ENCODE measurements around the gene VTI1A.

DNA sequence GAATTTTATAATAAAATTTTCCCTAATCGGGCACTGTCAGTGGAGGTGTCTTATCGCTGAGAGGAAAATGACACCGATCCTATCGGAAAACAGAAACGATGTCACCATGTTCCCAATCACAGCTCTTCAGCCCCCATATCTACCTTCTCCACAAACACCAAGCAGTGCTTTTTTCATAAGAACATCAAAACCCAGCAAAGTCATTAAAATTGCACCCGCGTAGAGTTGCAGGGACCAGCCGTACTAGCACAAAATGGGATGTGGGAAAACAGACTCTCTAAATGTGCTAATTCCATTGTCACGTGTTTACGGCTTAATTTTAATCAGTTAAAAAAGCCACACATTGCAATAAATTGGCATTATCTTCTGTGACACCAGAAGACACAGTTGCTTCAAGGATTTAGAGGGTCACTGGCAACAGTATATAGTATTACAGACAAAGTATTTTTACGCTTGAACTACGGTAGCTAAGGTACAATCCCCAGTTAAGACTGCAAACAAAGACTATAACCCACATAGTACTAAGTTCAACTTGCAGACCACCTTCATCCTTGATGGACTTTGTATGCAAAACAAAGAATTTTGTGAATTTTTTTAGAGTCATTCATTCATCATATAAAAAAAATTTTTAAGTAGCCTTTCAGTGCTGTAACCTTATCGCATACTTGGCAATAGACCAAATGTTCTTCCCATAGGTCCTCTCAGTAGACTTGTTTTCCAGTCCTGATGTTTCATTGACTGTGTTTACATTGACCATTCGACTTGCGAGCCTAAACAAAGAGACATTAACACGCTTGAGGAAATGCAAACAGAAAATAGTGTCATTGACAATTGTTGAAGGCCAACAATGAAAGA is 116.0 kb downstream of the VTI1A start:
- TF ChIP-seq, protein P1, sequence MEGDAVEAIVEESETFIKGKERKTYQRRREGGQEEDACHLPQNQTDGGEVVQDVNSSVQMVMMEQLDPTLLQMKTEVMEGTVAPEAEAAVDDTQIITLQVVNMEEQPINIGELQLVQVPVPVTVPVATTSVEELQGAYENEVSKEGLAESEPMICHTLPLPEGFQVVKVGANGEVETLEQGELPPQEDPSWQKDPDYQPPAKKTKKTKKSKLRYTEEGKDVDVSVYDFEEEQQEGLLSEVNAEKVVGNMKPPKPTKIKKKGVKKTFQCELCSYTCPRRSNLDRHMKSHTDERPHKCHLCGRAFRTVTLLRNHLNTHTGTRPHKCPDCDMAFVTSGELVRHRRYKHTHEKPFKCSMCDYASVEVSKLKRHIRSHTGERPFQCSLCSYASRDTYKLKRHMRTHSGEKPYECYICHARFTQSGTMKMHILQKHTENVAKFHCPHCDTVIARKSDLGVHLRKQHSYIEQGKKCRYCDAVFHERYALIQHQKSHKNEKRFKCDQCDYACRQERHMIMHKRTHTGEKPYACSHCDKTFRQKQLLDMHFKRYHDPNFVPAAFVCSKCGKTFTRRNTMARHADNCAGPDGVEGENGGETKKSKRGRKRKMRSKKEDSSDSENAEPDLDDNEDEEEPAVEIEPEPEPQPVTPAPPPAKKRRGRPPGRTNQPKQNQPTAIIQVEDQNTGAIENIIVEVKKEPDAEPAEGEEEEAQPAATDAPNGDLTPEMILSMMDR (conservative IDR thresholded peaks at IDR 0.05 in 1 of 2, IDR thresholded peaks at IDR 0.05 in 1 of 2; ENCODE audit: extremely low read depth in 1 of 2, insufficient read depth in 1 of 2, low read depth in 1 of 2, low read length in 2 of 2) = no peak
- no peak for TF ChIP-seq EZH2 (IDR thresholded peaks at IDR 0.05; ENCODE audit: borderline replicate concordance, low read length)
